BJ (cell line): ENCODE results near the gene RASGRF2. TPM values are rescaled to one million over a fixed set of nuclear protein-coding genes. Genes with fewer than 3 reads are reported as not detected.

Experiments used
- CTCF ChIA-PET: fragments of 350-600 bp; formaldehyde crosslinking; extraction: SDS; loops from one replicate; lab custom pipeline; 2021; ENCODE audit warnings: antibody characterized with exemption, inconsistent platforms; lab: Yijun Ruan, JAX
- POLR2A ChIA-PET: fragments of 300-600 bp; sonication (Branson Sonifier 250); formaldehyde crosslinking; extraction: SDS; loops from one replicate; lab custom pipeline; 2021; ENCODE audit warnings: antibody characterized with exemption; lab: Charles Lee
- DNase-seq: peaks from one replicate; pipeline ENCODE4 v3.0.0-alpha.2; 2011; ENCODE audit warnings: low read depth
- H3K27me3 ChIP-seq: 2 replicates; pipeline ENCODE4 v1.6.0; 2011; ENCODE audit warnings: low read length; ENCODE audit not compliant: control insufficient read depth, insufficient read depth
- H3K36me3 ChIP-seq: 2 replicates; pipeline ENCODE4 v1.5.1; 2011; ENCODE audit warnings: low read length; ENCODE audit not compliant: control insufficient read depth, insufficient read depth
- H3K4me3 ChIP-seq: 2 replicates; pipeline ENCODE4 v1.5.1; 2011; ENCODE audit warnings: low read depth, mild to moderate bottlenecking, control low read depth, low read length
- polyA plus RNA-seq: library from polyadenylated mRNA; depleted of rRNA; stranded (reverse); fragments of >200 nt; gene quantifications from 2 replicates; pipeline ENCODE4 v1.2.3, GENCODE V29; 2011
- TF ChIP-seq, protein P1 (sequence below): IDR thresholded peaks from 2 replicates; pipeline ENCODE4 v1.5.1; 2011; ENCODE audit warnings: low read depth, mild to moderate bottlenecking, control low read depth, inconsistent platforms, low read length, moderate library complexity; ENCODE audit not compliant: insufficient read depth

The RASGRF2 gene
- polyA plus RNA-seq, 1 experiment, result 0.85 TPM

GRCh38 chr5:81233080-81233634, 273.0 kb downstream of the RASGRF2 start, which contains the start of gene CKMT2:
Gene CKMT2 (plus strand): TSS chr5:81233322. CDS start chr5:81251133, 17,811 bp downstream.
- TF ChIP-seq, protein P1, sequence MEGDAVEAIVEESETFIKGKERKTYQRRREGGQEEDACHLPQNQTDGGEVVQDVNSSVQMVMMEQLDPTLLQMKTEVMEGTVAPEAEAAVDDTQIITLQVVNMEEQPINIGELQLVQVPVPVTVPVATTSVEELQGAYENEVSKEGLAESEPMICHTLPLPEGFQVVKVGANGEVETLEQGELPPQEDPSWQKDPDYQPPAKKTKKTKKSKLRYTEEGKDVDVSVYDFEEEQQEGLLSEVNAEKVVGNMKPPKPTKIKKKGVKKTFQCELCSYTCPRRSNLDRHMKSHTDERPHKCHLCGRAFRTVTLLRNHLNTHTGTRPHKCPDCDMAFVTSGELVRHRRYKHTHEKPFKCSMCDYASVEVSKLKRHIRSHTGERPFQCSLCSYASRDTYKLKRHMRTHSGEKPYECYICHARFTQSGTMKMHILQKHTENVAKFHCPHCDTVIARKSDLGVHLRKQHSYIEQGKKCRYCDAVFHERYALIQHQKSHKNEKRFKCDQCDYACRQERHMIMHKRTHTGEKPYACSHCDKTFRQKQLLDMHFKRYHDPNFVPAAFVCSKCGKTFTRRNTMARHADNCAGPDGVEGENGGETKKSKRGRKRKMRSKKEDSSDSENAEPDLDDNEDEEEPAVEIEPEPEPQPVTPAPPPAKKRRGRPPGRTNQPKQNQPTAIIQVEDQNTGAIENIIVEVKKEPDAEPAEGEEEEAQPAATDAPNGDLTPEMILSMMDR, result no peak
- DNase-seq, result no peak
- CTCF ChIA-PET, result no interaction called here
- Histone ChIP-seq H3K4me3 (no peak within 1 kb of the TSS), H3K36me3 (no peaks in the 10 kb centered on the region), H3K27me3 (no peaks in the 10 kb centered on the region)
- POLR2A ChIA-PET, result no interaction called here

DNA sequence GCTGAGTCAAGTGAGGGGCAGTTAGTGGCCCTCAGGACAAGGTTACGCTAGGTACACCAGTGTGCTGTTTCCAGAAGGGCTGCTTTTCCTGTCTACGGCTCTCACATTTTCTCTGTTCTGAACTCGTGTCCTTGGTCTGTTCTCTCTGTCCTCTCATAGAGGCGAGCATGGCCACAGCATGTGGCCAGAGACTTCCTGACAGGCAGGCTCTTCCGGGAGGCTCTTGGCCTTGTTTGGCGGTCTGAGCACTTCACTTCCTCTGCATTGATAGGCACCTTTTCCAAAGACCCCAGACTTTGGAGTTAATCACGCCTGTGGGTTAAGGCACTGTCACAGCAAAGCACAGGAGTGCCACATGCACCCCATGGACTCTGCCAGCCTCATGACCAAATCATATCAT, 274.1 kb downstream of the RASGRF2 start:
- Histone ChIP-seq H3K36me3 (no peaks in the 10 kb centered on the region), H3K4me3 (no peak overlapping the region), H3K27me3 (no peaks in the 10 kb centered on the region)
- ChIA-PET CTCF (no interaction called here), POLR2A (no interaction called here)
- no peak for DNase-seq
- TF ChIP-seq, protein P1, result no peak

- no peak for DNase-seq
- CTCF ChIA-PET, result no interaction called here
- no peak overlapping the region for H3K4me3 ChIP-seq
- no peaks in the 10 kb centered on the region for H3K36me3 ChIP-seq
- POLR2A ChIA-PET, result no interaction called here
- no peaks in the 10 kb centered on the region for H3K27me3 ChIP-seq
- TF ChIP-seq, protein P1, result no peak
Measured at GRCh38 chr5:81234801-81235200, 274.6 kb downstream of the RASGRF2 start.

GRCh38 chr5:81235287-81236072, 275.3 kb downstream of the RASGRF2 start:
- H3K36me3 ChIP-seq, result no peaks in the 10 kb centered on the region
- POLR2A ChIA-PET, result no interaction called here
- no peaks in the 10 kb centered on the region for H3K27me3 ChIP-seq
- no peak overlapping the region for H3K4me3 ChIP-seq
- DNase-seq, result no peak
- TF ChIP-seq, protein P1, result no peak
- CTCF ChIA-PET, result no interaction called here

DNA sequence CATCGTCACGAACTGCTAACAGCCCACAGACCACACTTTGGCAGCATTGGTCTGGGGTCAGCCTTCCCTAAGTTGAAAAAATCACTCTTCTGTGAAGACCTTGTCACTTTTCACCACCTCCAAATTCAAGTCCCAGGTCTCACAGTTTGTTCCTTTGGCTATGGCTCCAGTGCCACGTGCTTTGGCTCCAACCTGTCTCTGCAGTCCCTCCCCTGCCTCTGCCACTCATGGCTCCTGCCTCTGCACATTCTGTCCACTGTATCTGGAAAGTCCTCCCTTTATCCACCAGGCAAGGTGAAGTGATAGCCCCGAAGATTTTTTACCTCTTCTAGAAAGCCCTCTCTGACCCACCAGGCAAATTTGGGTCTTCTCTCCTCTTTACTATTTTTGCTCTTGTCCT, 278.3 kb downstream of the RASGRF2 start:
- no peak for DNase-seq
- ChIA-PET POLR2A (no interaction called here), CTCF (no interaction called here)
- Histone ChIP-seq H3K27me3 (no peaks in the 10 kb centered on the region), H3K36me3 (no peaks in the 10 kb centered on the region), H3K4me3 (no peak overlapping the region)
- TF ChIP-seq, protein P1, result no peak
